ENCODE data around the gene MCCC2. TPM values are rescaled to one million over a fixed set of nuclear protein-coding genes. Genes with fewer than 3 reads are reported as not detected.

The MCCC2 gene
- total and polyA plus RNA-seq, 2 of the 8 experiments (the other 6 are each of a cell fraction or from before 2014, with no cell fraction given): 71.7 to 86.6 TPM

DNA sequence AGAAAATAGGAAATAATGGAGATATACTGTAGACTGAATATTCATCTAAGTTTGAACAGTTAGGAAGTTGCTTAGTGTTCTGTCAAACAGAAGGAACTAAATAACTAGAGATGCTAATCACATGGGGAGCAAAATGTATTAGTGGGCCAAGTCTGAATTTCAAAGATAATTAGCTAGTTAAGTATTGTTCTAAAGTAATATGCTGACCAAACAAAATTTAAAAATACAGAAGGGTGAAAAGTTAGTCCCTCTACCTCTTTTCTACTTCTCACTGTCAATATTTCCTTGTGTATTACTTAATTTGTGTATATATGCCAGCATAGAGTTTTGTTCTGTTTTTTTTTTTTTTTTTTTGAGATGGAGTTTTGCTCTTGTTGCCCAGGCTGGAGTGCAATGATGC, 4.0 kb downstream of the MCCC2 start:
- Histone ChIP-seq H4K8ac (ENCODE audit: extremely low read depth, insufficient read depth, low read length) (no peak overlapping the region), H3K79me1 (ENCODE audit: low read depth, low read length) (no peaks in the 10 kb centered on the region; the same call in 1 of the 2 replicates), H3K18ac (ENCODE audit: extremely low read depth, low read length) (no peak overlapping the region), H3K9ac (replicated peaks in 1 of 4; ENCODE audit: extremely low read depth in 1 of 4, low read depth in 3 of 4, low read length in 3 of 4) (no peak overlapping the region), H3K23me2 (ENCODE audit: low read depth, low read length) (peaks cover 6% of the 10 kb centered on the region), H3K27me3 (replicated peaks in 1 of 4; ENCODE audit: control insufficient read depth in 3 of 4, extremely low read depth in 1 of 4, insufficient read depth in 3 of 4, low read length in 3 of 4) (no peaks in the 10 kb centered on the region), H4K20me1 (replicated peaks in 1 of 2; ENCODE audit: control insufficient read depth in 1 of 2, insufficient read depth in 2 of 2, low read length in 2 of 2) (peaks cover 0 to 2% of the 10 kb centered on the region in 2 experiments), H3K27ac (ENCODE audit: low read depth, low read length) (no peak overlapping the region), H2AK5ac (ENCODE audit: low read depth, low read length) (no peak overlapping the region), H2BK5ac (ENCODE audit: low read depth, low read length) (no peak overlapping the region), H2AFZ (ENCODE audit: low read length) (no peak overlapping the region), H2BK12ac (ENCODE audit: low read depth, low read length) (no peak overlapping the region), H2BK20ac (ENCODE audit: low read length) (no peak overlapping the region), H4K91ac (replicated peaks; ENCODE audit: insufficient read length, low read length) (no peak overlapping the region), H3K4me1 (replicated peaks in 1 of 4; ENCODE audit: control insufficient read depth in 3 of 4, insufficient read depth in 4 of 4, low read length in 3 of 4) (peaks cover 0 to 8% (median 0%) of the 10 kb centered on the region in 4 experiments; a peak in 3 of 7 replicates), H4K5ac (ENCODE audit: insufficient read length, low read depth, low read length) (no peak overlapping the region), H3K14ac (ENCODE audit: insufficient read length) (no peak overlapping the region), H3K4me2 (ENCODE audit: insufficient read depth in 1 of 2, low read depth in 2 of 2, low read length in 2 of 2) (no peak overlapping the region), H2BK120ac (replicated peaks; ENCODE audit: low read depth, low read length) (no peak overlapping the region), H3K36me3 (ENCODE audit: control insufficient read depth in 2 of 4, insufficient read depth in 4 of 4, low read length in 3 of 4) (peaks cover 3 to 11% (median 4%) of the 10 kb centered on the region in 4 experiments; a peak in 6 of 8 replicates), H3K56ac (replicated peaks; ENCODE audit: insufficient read length, low read depth, low read length) (no peak overlapping the region), H3K9me3 (ENCODE audit: insufficient read depth in 2 of 2, low read depth in 1 of 2, low read length in 1 of 2) (no peaks in the 10 kb centered on the region), H3K4me3 (ENCODE audit: extremely low read depth in 1 of 4, insufficient read depth in 2 of 4, low read depth in 3 of 4, low read length in 4 of 4) (no peak overlapping the region), H3K23ac (ENCODE audit: insufficient read length) (no peak overlapping the region), H3K4ac (replicated peaks; ENCODE audit: insufficient read length, low read depth, low read length) (no peak overlapping the region), H3K79me2 (ENCODE audit: control insufficient read depth in 1 of 2, insufficient read depth in 2 of 2, low read length in 2 of 2) (peaks cover 5 to 59% of the 10 kb centered on the region in 2 experiments), H2BK15ac (ENCODE audit: low read length) (no peak overlapping the region)
- FAIRE-seq: no peak
- no peak for TF ChIP-seq SP4 (IDR thresholded peaks at IDR 0.05; ENCODE audit: low read length)
- no peak for TF ChIP-seq CHD1 (IDR thresholded peaks at IDR 0.05; ENCODE audit: low read depth, low read length)
- TF ChIP-seq MAFK (IDR thresholded peaks at IDR 0.05; ENCODE audit: low read depth, low read length): peak; percentile 62; the same call in 1 of the 2 replicates
- TF ChIP-seq NRF1 (IDR thresholded peaks at IDR 0.05; ENCODE audit: low read depth, low read length): no peak
- no peak for DNase-seq (ENCODE audit: low read depth in 1 of 2, low spot score in 2 of 2)
- ChIA-PET POLR2A (ENCODE audit: partially characterized antibody) (interaction anchor here (1.0 kb wide), 1 partner anchor 10 kb away, joined by 3 read pairs; no protein-coding TSS in a partner anchor), CTCF (ENCODE audit: partially characterized antibody) (interaction anchor here (0.7 to 2.2 kb wide), 7 partner anchors 9 to 116 kb away, joined by 4 to 13 read pairs (median 4); no protein-coding TSS in a partner anchor)

Data from H1 (cell line).